Fibroblast of skin of left quadriceps (primary cell): ENCODE data around the gene PIK3R2.
"Not testable (repeated sequence)": the region's sequence is repeated elsewhere in the genome, so short reads cannot be mapped to it uniquely, and the experiment has no call there.

Source experiments
- DNase-seq, 2 experiments: peaks; one replicate each; pipeline ENCODE4 v3.0.0-alpha.2; 2013; ENCODE audit warnings: low read depth in 2 of 2

The PIK3R2 gene

GRCh38 chr19:18155095-18156087, 2.4 kb downstream of the PIK3R2 start:
- no peak for DNase-seq

- no peak for DNase-seq
Measured at GRCh38 chr19:18156268-18156667, 3.3 kb downstream of the PIK3R2 start.

GRCh38 chr19:18156841-18157464, 4.0 kb downstream of the PIK3R2 start:
- peak; percentile 21 to 27 for DNase-seq

GRCh38 chr19:18157465-18158063, 4.6 kb downstream of the PIK3R2 start:
- no peak for DNase-seq

- no peak for DNase-seq
Measured at GRCh38 chr19:18158467-18158866, 5.5 kb downstream of the PIK3R2 start.

- DNase-seq: not testable (repeated sequence)
Measured at GRCh38 chr19:18159059-18159616, 6.2 kb downstream of the PIK3R2 start.

- DNase-seq: no peak
Measured at GRCh38 chr19:18159810-18160209, 6.8 kb downstream of the PIK3R2 start.

GRCh38 chr19:18160493-18160970, 7.6 kb downstream of the PIK3R2 start:
- no peak for DNase-seq

- peak in 1 of 2 experiments; percentile 11 for DNase-seq
Measured at GRCh38 chr19:18160971-18161635, 8.1 kb downstream of the PIK3R2 start.

- no peak for DNase-seq
Measured at GRCh38 chr19:18161636-18162002, 8.7 kb downstream of the PIK3R2 start.

GRCh38 chr19:18164072-18164471, 11.1 kb downstream of the PIK3R2 start:
- no peak for DNase-seq

- DNase-seq: no peak
Measured at GRCh38 chr19:18165794-18166544, 13.0 kb downstream of the PIK3R2 start.

- no peak for DNase-seq
Measured at GRCh38 chr19:18167011-18167410, 14.0 kb downstream of the PIK3R2 start.

- DNase-seq: no peak
Measured at GRCh38 chr19:18167975-18168645, 15.1 kb downstream of the PIK3R2 start.

GRCh38 chr19:18168673-18169381, 15.9 kb downstream of the PIK3R2 start:
- DNase-seq: no peak

- no peak for DNase-seq
Measured at GRCh38 chr19:18170714-18171255, 17.8 kb downstream of the PIK3R2 start.

GRCh38 chr19:18171605-18172327, 18.8 kb downstream of the PIK3R2 start:
- no peak for DNase-seq

GRCh38 chr19:18172331-18173053, 19.5 kb downstream of the PIK3R2 start:
- DNase-seq: no peak
